ENCODE measurements around the gene SCTR.

- TF ChIP-seq CTCF (IDR thresholded peaks at IDR 0.05): no peak
- TF ChIP-seq EZH2phosphoT487 (IDR thresholded peaks at IDR 0.05): no peak
- no peak for TF ChIP-seq EZH2 (IDR thresholded peaks at IDR 0.05)
Observed at GRCh38 chr2:119548516-119549120, 24.3 kb upstream of the SCTR start.
